Ishikawa (cell line): ENCODE data around the gene EPS8L2.

Experiments used
- EP300 ChIP-seq: IDR thresholded peaks from 2 replicates; pipeline ENCODE4 v1.6.1; 2012; ENCODE audit warnings: borderline replicate concordance
- FOXM1 ChIP-seq: IDR thresholded peaks from 2 replicates; pipeline ENCODE4 v1.6.1; 2012; ENCODE audit warnings: low read depth, borderline replicate concordance
- MAX ChIP-seq: IDR thresholded peaks from 2 replicates; pipeline ENCODE4 v1.6.1; 2012
- RAD21 ChIP-seq: IDR thresholded peaks from 2 replicates; pipeline ENCODE4 v1.6.1; 2012; ENCODE audit warnings: low read depth
- TAF1 ChIP-seq: IDR thresholded peaks from 2 replicates; pipeline ENCODE4 v1.6.1; 2012; ENCODE audit warnings: low read depth, mild to moderate bottlenecking
- YY1 ChIP-seq: IDR thresholded peaks from 2 replicates; pipeline ENCODE4 v1.6.1; 2012; ENCODE audit warnings: low read depth

GRCh38 chr11:665704-666281 is 40.2 kb upstream of the EPS8L2 start:
- TF ChIP-seq EP300 (no peak), FOXM1 (no peak), RAD21 (no peak), TAF1 (no peak), YY1 (no peak), MAX (no peak)
